Astrocyte (in vitro differentiated cells and primary cell): ENCODE measurements around the gene SGK2. TPM values are rescaled to one million over a fixed set of nuclear protein-coding genes. Genes with fewer than 3 reads are reported as not detected.
"Not testable (repeated sequence)": the region's sequence is repeated elsewhere in the genome, so short reads cannot be mapped to it uniquely, and the experiment has no call there.

Source experiments
- DNase-seq: peaks from one replicate; pipeline ENCODE4 v3.0.0-alpha.2; 2010; ENCODE audit warnings: low read depth
- FAIRE-seq: peaks from 2 replicates; lab custom pipeline; 2011; peaks lifted over from hg19 to GRCh38; lab: Jason Lieb, UNC
- H2AFZ ChIP-seq: 2 replicates; pipeline ENCODE4 v1.6.0; 2012; ENCODE audit warnings: low read depth, low read length, inconsistent platforms
- H3K27ac ChIP-seq: 2 replicates; pipeline ENCODE4 v1.5.1; 2011; ENCODE audit warnings: low read depth, low read length, inconsistent platforms
- H3K27me3 ChIP-seq: 2 replicates; pipeline ENCODE4 v1.6.0; 2011; ENCODE audit warnings: low read length, inconsistent platforms; ENCODE audit not compliant: insufficient read depth
- H3K36me3 ChIP-seq: 2 replicates; pipeline ENCODE4 v1.5.1; 2011; ENCODE audit warnings: low read length, inconsistent platforms; ENCODE audit not compliant: insufficient read depth
- H3K4me1 ChIP-seq: 2 replicates; pipeline ENCODE4 v1.5.1; 2011; ENCODE audit warnings: low read length, inconsistent platforms; ENCODE audit not compliant: insufficient read depth
- H3K4me2 ChIP-seq: 2 replicates; pipeline ENCODE4 v1.6.0; 2012; ENCODE audit warnings: low read length, inconsistent platforms
- H3K4me3 ChIP-seq: 2 replicates; pipeline ENCODE4 v1.5.1; 2011; ENCODE audit warnings: low read depth, mild to moderate bottlenecking, low read length, inconsistent platforms; ENCODE audit not compliant: insufficient read depth
- H3K79me2 ChIP-seq: 2 replicates; pipeline ENCODE4 v1.6.0; 2012; ENCODE audit warnings: mild to moderate bottlenecking, low read length, inconsistent platforms; ENCODE audit not compliant: insufficient read depth
- H3K9ac ChIP-seq: 2 replicates; pipeline ENCODE4 v1.6.0; 2012; ENCODE audit warnings: mild to moderate bottlenecking, low read length, inconsistent platforms
- H3K9me3 ChIP-seq: 2 replicates; pipeline ENCODE4 v1.5.1; 2012; ENCODE audit warnings: low read depth, mild to moderate bottlenecking, low read length, inconsistent platforms; ENCODE audit not compliant: insufficient read depth
- H4K20me1 ChIP-seq: 2 replicates; pipeline ENCODE4 v1.6.0; 2012; ENCODE audit warnings: low read length, inconsistent platforms; ENCODE audit not compliant: insufficient read depth
- H3K27ac Mint-ChIP-seq: one replicate; pipeline ENCODE4 v1.8.0; 2021; ENCODE audit warnings: mild to moderate bottlenecking, mixed read lengths; ENCODE audit not compliant: unreplicated experiment
- H3K27me3 Mint-ChIP-seq: one replicate; pipeline ENCODE4 v1.8.0; 2021; ENCODE audit warnings: low read depth, mixed read lengths; ENCODE audit not compliant: unreplicated experiment
- H3K36me3 Mint-ChIP-seq: one replicate; pipeline ENCODE4 v1.8.0; 2021; ENCODE audit warnings: low read depth, mixed read lengths; ENCODE audit not compliant: unreplicated experiment
- H3K4me1 Mint-ChIP-seq: one replicate; pipeline ENCODE4 v1.8.0; 2021; ENCODE audit warnings: low read depth, mixed read lengths; ENCODE audit not compliant: unreplicated experiment
- H3K4me3 Mint-ChIP-seq: one replicate; pipeline ENCODE4 v1.8.0; 2021; ENCODE audit warnings: mild to moderate bottlenecking, moderate library complexity, mixed read lengths; ENCODE audit not compliant: unreplicated experiment
- H3K9me3 Mint-ChIP-seq: one replicate; pipeline ENCODE4 v1.8.0; 2021; ENCODE audit warnings: mild to moderate bottlenecking, mixed read lengths; ENCODE audit not compliant: unreplicated experiment
- CTCF ChIP-seq: IDR thresholded peaks from 2 replicates; pipeline ENCODE4 v1.5.1; 2011; ENCODE audit warnings: low read depth, mild to moderate bottlenecking, inconsistent platforms, low read length, moderate library complexity; ENCODE audit not compliant: insufficient read depth
- EZH2 ChIP-seq: IDR thresholded peaks from 2 replicates; pipeline ENCODE4 v1.6.1; 2012; ENCODE audit warnings: mild to moderate bottlenecking, low read length, inconsistent platforms; ENCODE audit not compliant: insufficient read depth
- total RNA-seq: library from RNA; stranded (reverse); gene quantifications from 2 replicates; pipeline ENCODE4 v1.2.1, GENCODE V29; 2021

Gene SGK2
- total RNA-seq, 1 donor from 2014 or later, result 0.64 TPM

GRCh38 chr20:43603124-43603523, 44.3 kb downstream of the SGK2 start:
- no peaks in the 10 kb centered on the region for H3K79me2 ChIP-seq
- Mint-ChIP-seq H3K4me1 (no peaks in the 10 kb centered on the region), H3K4me3 (no peak overlapping the region), H3K27me3 (no peaks in the 10 kb centered on the region), H3K27ac (no peak overlapping the region), H3K36me3 (peaks cover 15% of the 10 kb centered on the region), H3K9me3 (no peaks in the 10 kb centered on the region)
- no peaks in the 10 kb centered on the region for H4K20me1 ChIP-seq
- H3K36me3 ChIP-seq, result peaks cover 18% of the 10 kb centered on the region
- H3K9me3 ChIP-seq, result no peaks in the 10 kb centered on the region
- FAIRE-seq (no peak), DNase-seq (no peak)
- H3K4me3 ChIP-seq, result no peak overlapping the region
- no peak overlapping the region for H3K9ac ChIP-seq
- TF ChIP-seq EZH2 (no peak), CTCF (no peak)
- no peaks in the 10 kb centered on the region for H3K27me3 ChIP-seq
- no peaks in the 10 kb centered on the region for H3K4me1 ChIP-seq
- no peak overlapping the region for H3K4me2 ChIP-seq
- H3K27ac ChIP-seq, result no peak overlapping the region
- no peak overlapping the region for H2AFZ ChIP-seq

GRCh38 chr20:43605715-43606114, 46.9 kb downstream of the SGK2 start:
- peaks cover 19% of the 10 kb centered on the region for H3K36me3 ChIP-seq
- H2AFZ ChIP-seq, result no peak overlapping the region
- no peak overlapping the region for H3K27ac ChIP-seq
- H3K36me3 Mint-ChIP-seq, result peaks cover 9% of the 10 kb centered on the region
- no peaks in the 10 kb centered on the region for H3K27me3 ChIP-seq
- DNase-seq (no peak), FAIRE-seq (no peak)
- no peaks in the 10 kb centered on the region for H3K27me3 Mint-ChIP-seq
- H3K27ac Mint-ChIP-seq, result no peak overlapping the region
- H4K20me1 ChIP-seq, result no peaks in the 10 kb centered on the region
- no peaks in the 10 kb centered on the region for H3K9me3 ChIP-seq
- H3K79me2 ChIP-seq, result no peaks in the 10 kb centered on the region
- no peak overlapping the region for H3K4me3 ChIP-seq
- H3K4me1 ChIP-seq, result no peaks in the 10 kb centered on the region
- H3K4me2 ChIP-seq, result no peak overlapping the region
- no peak for TF ChIP-seq EZH2
- no peak for TF ChIP-seq CTCF
- no peak overlapping the region for H3K9ac ChIP-seq
- H3K4me3 Mint-ChIP-seq, result no peak overlapping the region
- H3K9me3 Mint-ChIP-seq, result no peaks in the 10 kb centered on the region
- H3K4me1 Mint-ChIP-seq, result no peaks in the 10 kb centered on the region

- H3K9me3 Mint-ChIP-seq, H3K27ac Mint-ChIP-seq, H3K4me3 Mint-ChIP-seq: not testable (repeated sequence)
These were observed 48.5 kb downstream of the SGK2 start for GRCh38 chr20:43607278-43607677.

More at GRCh38 chr20:43607278-43607677, 48.5 kb downstream of the SGK2 start:
- not testable (repeated sequence) for H3K9ac ChIP-seq, H3K4me2 ChIP-seq, FAIRE-seq, H3K4me1 Mint-ChIP-seq, H3K27ac ChIP-seq, H2AFZ ChIP-seq, H3K27me3 Mint-ChIP-seq, DNase-seq, H3K9me3 ChIP-seq, H3K36me3 Mint-ChIP-seq, H3K4me3 ChIP-seq, H3K4me1 ChIP-seq, H4K20me1 ChIP-seq, H3K79me2 ChIP-seq, H3K27me3 ChIP-seq
- peaks cover 16% of the 10 kb centered on the region for H3K36me3 ChIP-seq
